Measurements from ENCODE around the gene TTLL8. TPM values are rescaled to one million over a fixed set of nuclear protein-coding genes. Genes with fewer than 3 reads are reported as not detected.

The TTLL8 gene
- total RNA-seq, 1 experiment from 2014 or later = not detected

DNA sequence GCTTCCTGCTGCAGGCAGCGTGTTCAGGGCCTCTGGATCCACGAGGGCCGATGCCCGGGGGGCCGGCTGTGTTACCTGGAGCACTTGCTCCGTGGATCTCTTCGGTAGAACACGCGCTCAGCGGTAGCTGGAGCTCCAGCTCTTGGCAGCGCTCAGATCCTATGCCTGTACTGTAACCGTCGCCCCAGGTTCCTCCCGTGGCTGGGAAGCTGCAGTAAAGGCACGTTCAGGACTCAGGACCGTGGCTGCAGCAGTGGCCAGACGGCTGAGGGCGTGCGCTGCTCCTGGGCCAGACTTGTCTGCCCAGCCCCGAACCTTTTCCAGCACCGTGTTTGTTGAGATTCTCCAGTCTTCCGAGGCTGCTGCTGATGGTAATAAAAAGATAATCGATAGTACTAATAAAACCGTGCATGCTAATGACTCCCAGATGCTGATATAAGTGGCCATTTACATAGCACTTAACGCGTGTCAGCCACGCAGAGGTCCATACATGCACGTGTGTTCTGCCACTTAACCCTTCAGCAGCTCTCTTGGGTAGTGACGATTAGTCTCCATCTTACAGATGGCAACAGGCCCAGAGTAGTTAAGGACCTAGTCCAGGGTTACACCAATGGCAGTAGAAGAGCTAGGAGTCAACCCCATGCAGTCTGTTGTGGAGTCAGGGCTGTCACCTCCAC, 33.1 kb upstream of the TTLL8 start:
- WGBS (ENCODE audit: extremely low coverage, insufficient read length, low lambda C conversion rate) = no CpG with 5 or more reads among the region's 29 CpGs
- no peak overlapping the region for H3K56ac ChIP-seq (ENCODE audit: insufficient read length, low read depth, low read length)

More for the DNA sequence above, 33.1 kb upstream of the TTLL8 start:
- H2BK120ac ChIP-seq (ENCODE audit: low read depth, low read length, poor library complexity, severe bottlenecking) = no peak overlapping the region
- no peak overlapping the region for H2BK5ac ChIP-seq (ENCODE audit: insufficient read length, low read length)
- no peak overlapping the region for H4K91ac ChIP-seq (ENCODE audit: insufficient read length, low read depth, low read length)
- H3K27ac ChIP-seq (ENCODE audit: insufficient read length, low read depth, low read length) = no peak overlapping the region
- H3K4me2 ChIP-seq (ENCODE audit: insufficient read depth, insufficient read length, low read length) = no peak overlapping the region
- Mint-ChIP-seq H3K4me3 (no peak overlapping the region), H3K4me1 (no peaks in the 10 kb centered on the region), H3K27ac (no peak overlapping the region), H3K36me3 (ENCODE audit: insufficient read depth in 1 of 3, low read depth in 3 of 3) (peaks cover 0 to 2% (median 0%) of the 10 kb centered on the region in 3 experiments; a peak in 1 of 7 replicates), H3K9me3 (peaks cover 3 to 14% of the 10 kb centered on the region in 2 experiments; a peak in 3 of 5 replicates), H3K27me3 (ENCODE audit: low read depth) (peaks cover 18% of the 10 kb centered on the region)
- no peaks in the 10 kb centered on the region for H3K79me2 ChIP-seq (ENCODE audit: insufficient read depth, low read length)
- H2BK15ac ChIP-seq (ENCODE audit: low read depth, low read length) = no peak overlapping the region
- H3K4ac ChIP-seq (ENCODE audit: low read depth, low read length) = no peak overlapping the region
- no peak overlapping the region for H4K8ac ChIP-seq (replicated peaks; ENCODE audit: insufficient read length, low read depth, low read length)
- TF ChIP-seq, protein P1, sequence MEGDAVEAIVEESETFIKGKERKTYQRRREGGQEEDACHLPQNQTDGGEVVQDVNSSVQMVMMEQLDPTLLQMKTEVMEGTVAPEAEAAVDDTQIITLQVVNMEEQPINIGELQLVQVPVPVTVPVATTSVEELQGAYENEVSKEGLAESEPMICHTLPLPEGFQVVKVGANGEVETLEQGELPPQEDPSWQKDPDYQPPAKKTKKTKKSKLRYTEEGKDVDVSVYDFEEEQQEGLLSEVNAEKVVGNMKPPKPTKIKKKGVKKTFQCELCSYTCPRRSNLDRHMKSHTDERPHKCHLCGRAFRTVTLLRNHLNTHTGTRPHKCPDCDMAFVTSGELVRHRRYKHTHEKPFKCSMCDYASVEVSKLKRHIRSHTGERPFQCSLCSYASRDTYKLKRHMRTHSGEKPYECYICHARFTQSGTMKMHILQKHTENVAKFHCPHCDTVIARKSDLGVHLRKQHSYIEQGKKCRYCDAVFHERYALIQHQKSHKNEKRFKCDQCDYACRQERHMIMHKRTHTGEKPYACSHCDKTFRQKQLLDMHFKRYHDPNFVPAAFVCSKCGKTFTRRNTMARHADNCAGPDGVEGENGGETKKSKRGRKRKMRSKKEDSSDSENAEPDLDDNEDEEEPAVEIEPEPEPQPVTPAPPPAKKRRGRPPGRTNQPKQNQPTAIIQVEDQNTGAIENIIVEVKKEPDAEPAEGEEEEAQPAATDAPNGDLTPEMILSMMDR (conservative IDR thresholded peaks at IDR 0.05) = no peak
- no peaks in the 10 kb centered on the region for H3K9me3 ChIP-seq (ENCODE audit: control insufficient read depth, low read depth, low read length)
- no peak overlapping the region for H3K9ac ChIP-seq (ENCODE audit: extremely low read depth, insufficient read length, low read length)
- H2BK12ac ChIP-seq (ENCODE audit: insufficient read length, low read depth, low read length) = no peak overlapping the region
- H2AK5ac ChIP-seq (ENCODE audit: insufficient read length, low read length) = no peak overlapping the region
- no peak overlapping the region for H2AFZ ChIP-seq (ENCODE audit: low read length)
- no peak overlapping the region for H3K14ac ChIP-seq (ENCODE audit: insufficient read depth, low read length)
- no peak overlapping the region for H3K18ac ChIP-seq (ENCODE audit: insufficient read length, low read depth, low read length)
- H3T11ph ChIP-seq (ENCODE audit: low read length) = no peak overlapping the region
- H3K4me1 ChIP-seq (ENCODE audit: insufficient read depth, low read length) = no peaks in the 10 kb centered on the region
- H3K23me2 ChIP-seq (ENCODE audit: insufficient read length, low read depth, low read length, poor library complexity, severe bottlenecking) = no peaks in the 10 kb centered on the region
- no peak for DNase-seq
- no peak overlapping the region for H4K5ac ChIP-seq (ENCODE audit: insufficient read length, low read depth, low read length)
- 0 out of 2 replicates have a peak, but pooled peaks cover 2% of the 10 kb centered on the region for H3K27me3 ChIP-seq (ENCODE audit: insufficient read depth, low read length)
- no peaks in the 10 kb centered on the region for H3K79me1 ChIP-seq (ENCODE audit: insufficient read depth, low read depth, low read length, poor library complexity, severe bottlenecking)
- no peak overlapping the region for H2BK20ac ChIP-seq (ENCODE audit: low read depth, low read length, poor library complexity, severe bottlenecking)
- H3K23ac ChIP-seq (ENCODE audit: insufficient read length, low read depth, low read length) = no peak overlapping the region
- no peaks in the 10 kb centered on the region for H4K20me1 ChIP-seq (ENCODE audit: control insufficient read depth, insufficient read depth, insufficient read length)
